Measurements from ENCODE around the gene CEP104.
"Not testable (repeated sequence)": the region's sequence is repeated elsewhere in the genome, so short reads cannot be mapped to it uniquely, and the experiment has no call there.

CEP104 gene

DNA sequence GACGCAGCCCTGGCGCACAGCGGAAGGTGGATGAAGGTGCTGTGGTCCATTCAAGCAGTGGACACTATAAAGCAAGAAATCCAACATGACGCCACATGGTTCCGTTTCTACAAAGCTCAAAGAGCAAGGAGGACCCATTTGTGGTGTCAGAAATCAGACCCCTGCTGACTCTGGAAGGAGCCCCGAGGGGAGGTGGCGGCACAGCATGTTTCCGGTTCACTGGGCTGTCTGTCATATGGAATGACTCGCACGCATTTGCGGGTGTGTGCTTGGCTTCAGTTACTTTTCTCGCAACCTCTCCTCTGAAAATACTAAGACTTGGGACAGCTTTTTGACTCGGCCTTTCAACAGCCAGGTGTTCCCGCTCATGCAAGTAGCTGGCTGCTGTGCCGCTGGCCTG is 31.7 kb downstream of the CEP104 start:
- no peak for DNase-seq (ENCODE audit: low read depth)

DNA sequence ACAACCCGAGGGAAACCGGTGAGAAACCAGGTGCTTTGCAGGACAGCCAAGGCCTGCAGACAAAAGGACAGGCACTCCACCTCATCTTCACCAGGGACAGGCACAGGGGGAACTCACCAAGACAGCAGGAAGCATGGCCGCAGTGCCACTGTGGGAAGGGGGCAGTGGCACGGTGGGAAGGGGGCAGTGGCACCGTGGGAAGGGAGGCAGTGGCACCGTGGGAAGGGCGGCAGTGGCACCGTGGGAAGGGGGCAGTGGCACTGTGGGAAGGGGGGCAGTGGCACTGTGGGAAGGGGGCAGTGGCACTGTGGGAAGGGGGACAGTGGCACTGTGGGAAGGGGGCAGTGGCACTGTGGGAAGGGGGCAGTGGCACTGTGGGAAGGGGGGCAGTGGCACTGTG is 32.4 kb downstream of the CEP104 start:
- no peak for DNase-seq (ENCODE audit: low read depth)

DNA sequence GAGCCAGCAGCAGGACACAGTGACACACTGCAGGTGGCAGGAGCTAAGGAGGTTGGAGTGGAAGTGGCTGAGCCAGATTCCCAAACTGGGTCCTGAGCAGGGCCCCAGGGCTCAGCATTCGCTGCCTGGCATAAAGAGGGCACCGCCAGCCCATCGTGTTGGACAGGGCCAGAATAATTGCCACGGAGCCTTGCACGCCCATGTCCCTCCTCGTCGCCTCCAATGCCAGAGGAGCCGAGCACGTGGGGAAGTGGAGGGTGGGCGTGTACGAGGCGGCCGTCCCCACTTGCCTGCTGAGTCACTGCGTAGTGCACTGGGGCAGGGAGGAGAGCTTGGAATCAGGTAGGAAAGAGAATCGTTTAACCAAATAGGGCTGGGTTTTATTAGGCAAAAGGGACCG is 34.6 kb downstream of the CEP104 start:
- DNase-seq (ENCODE audit: low read depth), result no peak

DNA sequence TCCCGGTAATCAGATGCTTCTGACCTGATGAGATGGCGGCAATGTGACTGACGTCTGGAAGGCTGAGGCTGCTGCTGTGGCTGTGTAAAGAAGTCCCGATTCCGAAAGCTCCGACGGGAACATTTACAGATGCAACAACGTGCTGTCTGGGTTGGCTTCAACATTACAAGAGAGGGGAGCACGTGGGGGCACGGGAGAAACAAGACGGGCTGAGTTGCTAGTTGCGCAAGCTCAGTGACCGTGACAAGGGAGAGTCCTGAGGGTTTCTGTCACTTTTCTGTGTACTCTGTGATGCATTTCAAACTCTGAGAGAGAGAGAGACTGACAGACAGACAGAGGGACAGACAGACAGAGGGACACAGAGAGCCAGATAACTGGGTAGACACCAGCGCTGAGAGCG is 35.1 kb downstream of the CEP104 start:
- DNase-seq (ENCODE audit: low read depth), result no peak

DNA sequence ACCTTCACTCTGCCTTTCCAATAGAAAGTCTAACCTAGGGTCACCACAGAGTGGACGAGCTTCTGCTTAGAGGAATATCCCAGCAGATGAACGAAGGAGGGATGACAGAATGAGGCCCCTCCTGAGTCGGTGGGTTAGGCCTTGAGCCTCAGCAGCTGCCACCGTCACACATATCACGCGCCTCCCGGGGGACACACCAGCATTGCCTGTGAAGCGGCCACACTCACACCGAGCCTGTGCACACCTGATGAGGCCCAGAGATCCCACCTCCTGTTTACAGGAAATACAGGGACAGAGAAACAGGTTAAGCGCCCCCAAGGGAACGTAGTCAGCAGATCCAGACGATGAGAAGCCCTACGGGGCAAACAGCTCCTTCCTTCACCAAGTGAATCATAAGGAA is 35.6 kb downstream of the CEP104 start:
- no peak for DNase-seq (ENCODE audit: low read depth)

DNA sequence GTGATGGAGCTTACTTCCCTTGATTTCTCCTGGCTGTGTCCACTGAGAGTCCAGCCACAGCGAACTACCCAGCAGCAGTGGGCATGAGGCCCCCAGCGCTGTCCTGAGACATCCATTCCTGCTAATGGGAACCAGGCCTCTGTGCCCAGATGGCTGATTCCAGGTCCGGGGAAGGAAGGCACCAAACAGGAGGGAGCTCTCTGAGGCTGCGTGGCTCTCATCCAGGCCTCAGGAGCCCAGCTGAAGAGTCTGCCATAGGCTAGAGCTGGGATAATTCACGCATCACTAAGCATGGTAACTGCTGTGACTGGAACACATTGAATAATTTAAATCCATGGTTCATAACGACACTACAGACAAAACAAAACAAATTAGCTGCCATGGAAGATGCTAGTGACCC is 36.0 kb downstream of the CEP104 start:
- DNase-seq (ENCODE audit: low read depth), result no peak

DNA sequence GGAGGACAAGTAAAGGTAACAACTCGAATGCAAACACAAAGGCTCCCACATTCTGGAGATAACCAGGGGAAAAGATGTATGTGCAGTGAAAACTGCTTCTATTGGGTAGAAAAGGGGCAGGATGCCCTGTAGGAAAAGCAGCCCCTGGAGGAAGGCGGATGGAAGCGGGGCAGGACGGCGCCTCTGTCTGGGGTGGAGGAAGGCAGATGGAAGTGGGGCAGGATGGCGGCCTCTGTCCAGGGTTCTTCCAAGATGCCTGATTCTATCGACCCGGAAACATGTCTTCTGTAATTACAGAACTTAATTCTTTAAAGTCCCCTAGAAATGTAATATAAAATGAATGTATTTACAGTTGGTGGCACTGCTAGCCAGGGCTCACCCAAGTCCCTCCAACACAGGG is 36.7 kb downstream of the CEP104 start:
- DNase-seq (ENCODE audit: low read depth), result no peak

DNA sequence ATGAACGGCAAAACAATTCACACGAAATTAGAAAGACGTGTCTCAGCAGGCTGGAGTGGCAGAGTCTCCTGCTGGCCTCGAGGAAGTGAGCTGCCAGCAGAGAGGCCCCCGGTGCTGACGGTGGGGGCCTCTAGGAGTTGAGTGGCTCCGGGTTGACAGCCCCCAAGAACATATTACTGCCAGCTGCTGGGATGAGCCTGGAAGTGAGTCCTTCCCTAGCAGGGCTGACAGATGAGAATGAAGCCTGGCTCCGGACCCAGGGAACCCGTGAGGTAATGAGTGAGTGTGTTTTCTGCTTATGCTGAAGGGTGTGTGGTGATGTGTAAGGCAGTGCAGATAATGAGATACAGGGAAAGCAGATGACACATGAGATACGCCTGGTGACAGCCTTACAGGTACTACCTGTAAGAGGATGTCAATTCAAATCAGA is 37.2 kb downstream of the CEP104 start:
- DNase-seq (ENCODE audit: low read depth), result no peak

DNA sequence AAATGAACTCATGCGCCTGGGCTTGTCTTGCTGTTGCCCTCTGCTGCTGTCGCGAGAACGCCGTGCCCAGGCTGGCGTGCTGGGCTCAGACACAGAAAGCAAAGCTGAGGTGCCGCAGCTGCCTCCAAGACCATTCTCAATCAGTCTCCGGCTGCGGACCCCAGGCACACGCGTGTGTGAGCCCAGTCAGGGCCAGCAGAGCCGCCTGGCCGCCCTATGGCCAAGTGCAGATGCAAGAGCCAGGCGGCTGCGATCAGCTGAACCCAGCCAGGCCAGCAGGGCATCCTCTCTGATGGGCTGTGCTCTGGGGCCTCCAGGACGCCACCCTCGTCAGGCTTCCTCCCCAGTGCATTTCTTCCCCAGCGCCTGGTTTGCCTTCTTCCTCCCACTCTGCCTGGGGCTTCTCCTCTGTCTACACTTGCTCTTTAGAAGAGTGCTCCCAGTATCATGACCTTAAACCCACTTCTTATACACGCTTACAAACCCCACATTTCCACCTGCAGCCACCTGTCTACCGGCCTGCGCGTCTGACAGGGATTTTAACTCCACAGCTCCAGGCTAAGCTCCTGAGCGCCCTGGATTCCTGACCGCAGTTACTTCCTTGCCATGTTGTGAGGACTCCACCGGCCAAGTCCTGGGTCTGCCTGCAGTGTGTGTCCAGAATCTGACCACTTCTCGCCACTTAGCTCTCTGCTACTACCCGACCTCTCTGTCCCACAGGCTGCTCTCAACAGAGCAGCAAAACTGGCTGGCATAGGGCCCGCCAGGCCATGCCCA is 39.0 kb downstream of the CEP104 start:
- no peak for DNase-seq (ENCODE audit: low read depth)

DNA sequence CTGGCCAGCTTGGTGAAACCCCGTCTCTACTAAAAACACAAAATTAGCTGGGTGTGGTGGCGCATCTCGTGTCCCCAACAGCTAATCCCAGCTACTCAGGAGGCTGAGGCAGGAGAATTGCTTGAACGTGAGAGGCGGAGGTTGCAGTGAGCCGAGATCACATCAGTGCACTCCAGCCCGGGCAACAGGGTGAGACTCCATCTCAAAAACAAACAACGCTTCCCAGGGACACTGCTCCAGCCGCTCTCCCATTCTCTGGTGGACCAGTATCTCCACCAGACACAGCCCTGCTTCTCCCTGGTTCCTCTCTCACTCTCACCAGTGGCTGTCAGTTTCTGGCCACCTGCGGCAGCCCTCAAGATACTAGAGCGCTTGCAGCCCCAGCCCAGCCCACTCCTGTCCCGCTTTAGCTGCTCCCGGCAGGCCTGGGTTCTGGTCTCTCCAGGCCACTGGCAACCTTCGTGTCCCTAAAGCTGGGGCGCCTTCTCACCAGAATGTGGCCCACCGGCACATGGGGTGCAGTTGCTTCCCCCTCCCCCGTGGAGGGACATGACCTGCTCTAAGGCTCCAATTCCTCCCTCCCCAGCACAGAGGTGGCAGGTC is 39.8 kb downstream of the CEP104 start:
- DNase-seq (ENCODE audit: low read depth), result no peak

DNA sequence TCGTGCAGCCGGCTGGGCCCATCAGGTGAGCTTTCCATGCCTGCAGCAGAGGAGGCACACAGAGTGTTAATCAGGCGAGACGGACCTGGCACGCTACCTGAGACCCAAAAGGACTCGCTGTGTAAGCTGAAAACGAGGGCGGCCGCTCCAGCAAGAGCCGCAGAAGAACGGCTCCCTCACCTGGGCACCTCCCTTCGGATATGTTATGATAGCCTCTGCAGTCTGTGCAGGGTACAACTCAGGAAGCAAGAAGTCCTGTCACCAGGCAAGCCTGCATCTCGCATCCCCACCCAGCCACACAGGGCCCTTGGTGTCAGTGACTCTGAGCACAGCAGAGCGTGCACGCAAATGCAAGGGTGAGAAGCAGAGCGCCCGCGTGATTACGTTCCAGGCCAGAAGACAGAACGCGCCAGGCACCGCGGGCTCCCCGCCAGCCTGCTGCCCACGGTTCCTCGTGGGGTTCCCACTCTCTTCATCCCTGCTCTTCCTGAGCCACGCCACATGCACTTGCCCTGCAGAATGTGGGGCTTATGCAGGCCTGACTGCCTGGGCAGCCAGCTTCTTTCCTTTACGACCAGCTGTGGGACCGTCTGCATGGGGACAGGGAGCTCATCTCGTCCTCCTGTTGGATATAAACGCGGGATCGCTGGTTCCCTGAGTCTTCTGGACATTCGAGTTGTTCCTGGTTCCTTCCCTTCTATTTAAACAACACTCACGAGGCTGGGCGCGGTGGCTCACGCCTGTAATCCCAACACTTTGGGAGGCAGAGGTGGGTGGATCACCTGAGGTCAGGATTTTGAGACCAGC is 40.5 kb downstream of the CEP104 start:
- no peak for DNase-seq (ENCODE audit: low read depth)

DNA sequence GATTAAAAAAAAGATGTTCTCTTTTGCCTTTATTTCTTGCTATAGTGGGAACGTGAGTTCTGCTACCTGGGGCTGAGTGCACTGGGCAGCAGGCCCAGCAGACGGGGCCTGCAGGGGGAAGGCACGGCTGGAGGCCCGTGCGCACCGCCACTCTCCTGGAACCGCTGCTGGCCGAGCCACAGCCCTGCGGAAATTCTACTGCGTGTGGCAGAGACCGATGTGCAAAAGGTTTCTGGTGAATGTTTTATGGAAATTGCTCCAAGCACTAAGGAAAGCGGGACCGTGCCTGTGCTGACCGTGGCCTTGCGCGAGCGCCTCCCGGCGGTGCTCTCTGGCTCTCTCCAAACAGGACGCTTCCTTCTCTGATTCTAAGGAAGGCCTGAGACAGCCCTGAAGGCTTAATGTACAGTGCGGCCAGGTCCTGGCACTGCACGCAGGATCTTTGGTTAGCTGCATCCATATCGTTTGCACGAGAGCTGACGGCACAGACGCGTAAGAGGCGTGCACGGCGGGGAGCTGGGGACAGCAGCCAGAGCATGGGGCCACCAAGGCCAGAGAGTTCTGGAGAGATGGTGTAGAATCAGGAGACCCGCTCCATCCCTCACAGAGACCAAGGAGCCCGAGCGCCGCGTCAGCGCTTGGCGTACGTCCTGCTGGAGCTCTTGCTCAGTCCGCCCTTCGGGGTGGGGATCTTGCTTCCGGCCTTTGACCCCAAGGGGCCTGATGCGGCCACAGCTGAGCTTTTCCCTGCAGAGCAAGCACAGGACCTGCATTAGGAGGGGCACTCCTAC is 42.0 kb downstream of the CEP104 start:
- DNase-seq (ENCODE audit: low read depth), result no peak

DNA sequence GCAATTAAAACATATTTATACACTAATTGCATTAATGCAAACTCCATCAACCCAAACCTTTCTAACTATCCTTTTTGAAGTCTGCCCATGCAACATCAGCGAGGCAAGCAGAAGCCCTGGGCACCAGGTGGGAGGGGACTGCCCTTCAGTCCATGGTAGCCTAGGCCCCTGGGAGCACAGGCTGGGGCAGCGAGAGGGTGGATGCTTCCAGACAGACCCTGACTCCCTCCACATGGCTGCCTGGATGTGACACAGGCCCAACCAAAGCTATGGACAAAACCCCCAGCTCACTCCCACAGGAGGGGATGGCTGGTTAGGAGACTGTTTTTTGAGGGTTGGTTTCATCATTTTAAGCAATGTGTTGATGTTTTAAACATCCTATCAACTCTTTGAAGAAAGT is 42.9 kb downstream of the CEP104 start:
- no peak for DNase-seq (ENCODE audit: low read depth)

DNA sequence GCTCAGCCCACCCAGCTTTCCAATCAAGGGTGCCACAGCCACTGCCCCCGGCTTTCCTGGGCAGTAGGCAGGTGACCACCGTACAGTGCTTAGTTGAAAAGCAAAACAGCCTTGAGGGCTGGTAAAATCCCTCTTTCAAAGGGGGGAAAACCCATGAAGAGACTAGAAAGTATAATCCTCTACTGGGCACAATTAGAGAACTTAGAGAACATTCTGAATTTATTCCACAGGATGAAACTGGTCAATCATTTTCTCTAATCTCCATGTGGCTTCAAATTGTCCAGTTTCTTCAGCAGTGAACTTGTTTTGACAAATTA is 45.5 kb downstream of the CEP104 start:
- no peak for DNase-seq (ENCODE audit: low read depth)

DNA sequence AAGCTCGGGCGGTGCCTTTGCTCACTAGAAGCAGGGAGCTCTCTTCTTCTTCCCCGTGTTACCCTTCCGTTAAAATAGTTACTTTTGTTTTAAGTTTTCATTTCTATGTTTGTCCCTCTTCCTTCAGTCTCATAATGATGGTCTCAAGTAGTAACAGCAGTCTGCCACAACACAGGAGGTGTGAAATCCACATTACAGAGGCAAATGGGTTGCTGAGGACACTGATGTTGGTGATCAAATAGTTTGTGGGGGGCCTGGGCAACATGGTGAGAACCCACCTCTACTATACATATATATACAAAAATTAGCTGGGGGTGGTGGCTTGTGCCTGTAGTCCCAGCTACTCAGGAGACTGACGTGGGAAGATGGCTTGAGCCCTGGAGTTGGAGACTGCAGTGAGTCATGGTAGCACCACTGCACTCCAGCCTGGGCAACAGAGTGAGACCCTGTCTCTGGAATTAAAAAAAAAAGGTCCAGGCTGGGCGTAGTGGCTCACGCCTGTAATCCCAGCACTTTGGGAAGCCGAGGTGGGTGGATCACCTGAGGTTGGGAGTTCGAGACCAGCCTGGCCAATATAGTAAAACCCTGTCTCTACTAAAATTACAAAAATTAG is 46.8 kb downstream of the CEP104 start:
- not testable (repeated sequence) for DNase-seq (ENCODE audit: low read depth)

DNA sequence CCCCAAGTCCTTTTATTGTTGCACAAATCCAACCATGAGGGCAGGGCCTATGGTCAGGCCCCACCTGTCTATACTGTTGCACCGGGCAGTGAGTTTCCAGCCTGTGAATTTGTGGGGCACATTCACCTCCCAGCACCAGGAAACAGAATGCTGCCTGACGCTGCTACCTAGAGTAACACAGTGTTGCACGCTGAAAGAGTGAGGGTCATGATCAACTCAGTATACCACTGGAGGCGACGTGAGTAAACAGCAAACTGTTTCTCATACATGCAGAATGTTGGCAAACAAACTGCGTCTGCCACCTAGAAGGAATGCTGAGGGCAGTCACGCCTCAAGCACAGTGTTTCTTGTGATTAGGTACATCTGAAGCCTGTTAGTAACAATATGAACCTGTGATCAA is 47.3 kb downstream of the CEP104 start:
- no peak for DNase-seq (ENCODE audit: low read depth)

DNA sequence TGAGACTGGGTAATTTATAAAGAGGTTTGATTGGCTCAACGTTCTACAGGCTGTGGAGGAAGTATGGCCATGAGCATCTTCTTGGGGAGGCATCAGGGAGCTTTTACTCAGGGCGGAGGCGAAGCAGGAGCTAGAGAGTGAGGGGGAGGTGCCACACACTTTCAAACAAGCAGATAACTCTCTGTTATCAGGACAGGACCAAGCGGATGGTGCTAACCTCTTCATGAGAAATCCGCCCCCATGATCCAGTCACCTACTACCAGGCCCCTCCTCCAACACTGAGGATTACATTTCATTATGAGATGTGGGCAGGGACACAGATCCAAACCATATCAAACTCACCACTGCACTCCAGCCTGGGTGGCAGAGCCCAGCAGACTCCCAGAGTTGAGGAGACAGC is 49.2 kb downstream of the CEP104 start:
- no peak for DNase-seq (ENCODE audit: low read depth)

DNA sequence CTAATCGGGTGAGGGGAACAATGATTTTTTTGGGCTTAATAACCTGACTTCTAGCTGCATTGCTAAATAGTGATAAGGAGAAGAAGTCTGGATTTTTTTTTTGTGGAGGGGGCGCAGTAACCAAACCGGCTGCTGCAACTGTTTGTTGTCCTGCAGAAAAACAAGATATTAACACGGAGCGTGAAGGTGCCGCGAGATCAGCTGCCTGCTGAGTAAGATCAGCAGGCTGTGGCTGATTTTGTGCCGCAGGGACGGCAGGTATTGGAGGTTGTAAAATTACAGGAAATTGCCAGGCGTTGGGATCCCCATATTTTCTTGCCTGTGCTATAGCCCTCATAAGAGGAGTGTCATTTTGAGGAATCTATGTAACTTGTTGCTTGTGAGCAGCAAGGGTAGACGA is 52.0 kb downstream of the CEP104 start:
- DNase-seq (ENCODE audit: low read depth), result no peak

DNA sequence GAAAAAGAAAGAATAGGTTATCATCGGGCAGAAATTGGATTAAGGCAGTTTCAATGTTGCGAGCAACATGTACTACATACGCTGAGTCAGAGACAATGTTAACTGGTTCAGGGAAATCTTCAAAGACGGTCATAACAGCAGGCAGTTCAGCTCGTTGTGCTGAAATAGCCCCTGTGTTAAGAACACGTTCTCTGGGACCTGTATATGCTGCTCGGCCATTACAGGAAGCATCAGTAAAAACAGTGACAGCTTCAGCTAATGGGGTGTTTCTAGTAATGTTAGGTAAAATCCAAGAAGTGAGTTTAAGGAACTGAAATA is 52.4 kb downstream of the CEP104 start:
- DNase-seq (ENCODE audit: low read depth), result not testable (repeated sequence)

DNA sequence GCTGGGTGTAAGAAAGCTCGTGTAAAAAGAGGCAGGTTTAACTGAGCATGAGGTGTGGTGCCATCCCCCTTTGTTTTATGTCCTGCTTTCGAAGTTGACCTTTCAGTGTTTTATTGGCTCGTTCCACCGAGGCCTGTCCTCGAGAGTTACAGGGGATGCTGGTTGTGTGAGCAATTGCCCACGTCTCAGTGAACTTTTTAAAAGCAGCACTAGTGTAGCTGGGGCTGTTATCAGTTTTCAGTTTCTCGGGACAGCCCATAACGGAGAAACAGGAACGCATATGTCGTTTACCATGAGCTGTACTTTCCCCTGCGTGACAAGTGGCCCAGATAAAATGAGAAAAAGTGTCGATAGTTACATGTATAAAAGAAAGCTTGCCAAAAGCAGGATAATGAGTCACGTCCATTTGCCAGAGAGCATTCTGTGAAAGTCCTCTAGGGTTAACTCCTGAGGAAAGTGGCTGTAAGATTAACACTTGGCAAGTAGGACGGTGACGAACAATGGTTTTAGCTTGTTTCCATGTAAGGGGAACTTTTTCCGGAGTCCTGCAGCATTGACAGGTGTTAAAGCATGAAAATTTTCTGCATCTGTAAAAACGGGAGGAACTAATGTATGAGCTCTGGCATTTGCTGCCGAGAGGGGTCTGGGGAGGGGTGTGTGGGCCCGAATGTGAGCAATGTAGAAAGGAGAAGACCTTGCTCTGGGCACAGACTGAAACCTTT is 52.9 kb downstream of the CEP104 start:
- DNase-seq (ENCODE audit: low read depth), result no peak

DNA sequence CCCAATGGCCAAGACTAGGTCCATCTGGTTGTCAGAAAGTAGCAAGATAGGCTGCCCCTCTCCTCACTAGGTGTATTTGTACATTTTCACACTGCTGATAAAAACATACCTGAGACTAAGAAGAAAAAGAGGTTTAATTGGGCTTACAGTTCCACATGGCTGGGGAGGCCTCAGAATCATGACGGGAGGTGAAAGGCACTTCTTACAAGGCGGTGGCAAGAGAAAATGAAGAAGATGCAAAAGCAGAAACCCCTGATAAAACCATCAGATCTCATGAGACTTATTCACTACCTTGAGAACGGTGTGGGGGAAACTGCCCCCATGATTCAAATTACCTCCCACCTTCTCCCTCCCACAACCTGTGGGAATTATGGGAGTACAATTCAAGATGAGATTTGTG is 56.2 kb downstream of the CEP104 start:
- DNase-seq (ENCODE audit: low read depth), result not testable (repeated sequence)
